ENCODE results near the gene LSAMP. TPM values are rescaled to one million over a fixed set of nuclear protein-coding genes. Genes with fewer than 3 reads are reported as not detected.

The LSAMP gene
- total and polyA plus RNA-seq, 2 experiments from 2014 or later = 2.0 to 2.9 TPM

DNA sequence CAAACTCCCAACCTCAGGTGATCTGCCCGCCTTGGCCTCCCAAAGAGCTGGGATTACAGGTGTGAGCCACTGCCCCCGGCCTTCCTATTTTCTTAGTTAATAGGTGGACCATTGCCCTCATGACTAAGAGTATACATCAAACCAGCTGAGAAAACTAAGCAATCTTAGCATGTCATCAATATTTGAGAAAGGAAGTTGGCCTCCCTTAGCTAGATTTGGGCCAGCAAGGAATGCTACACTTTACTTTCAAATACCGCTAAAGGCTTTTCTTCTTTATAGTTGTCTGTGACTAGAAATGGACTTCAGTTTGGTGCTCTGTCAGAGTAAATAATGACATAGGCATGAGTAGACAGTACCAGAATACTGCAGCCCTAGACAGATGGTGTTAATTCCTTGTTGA, 622.7 kb downstream of the LSAMP start (continued):
- no peak for TF ChIP-seq ZNF331 (CRISPR knock-in tag; IDR thresholded peaks at IDR 0.05; ENCODE audit: low read depth)

DNA sequence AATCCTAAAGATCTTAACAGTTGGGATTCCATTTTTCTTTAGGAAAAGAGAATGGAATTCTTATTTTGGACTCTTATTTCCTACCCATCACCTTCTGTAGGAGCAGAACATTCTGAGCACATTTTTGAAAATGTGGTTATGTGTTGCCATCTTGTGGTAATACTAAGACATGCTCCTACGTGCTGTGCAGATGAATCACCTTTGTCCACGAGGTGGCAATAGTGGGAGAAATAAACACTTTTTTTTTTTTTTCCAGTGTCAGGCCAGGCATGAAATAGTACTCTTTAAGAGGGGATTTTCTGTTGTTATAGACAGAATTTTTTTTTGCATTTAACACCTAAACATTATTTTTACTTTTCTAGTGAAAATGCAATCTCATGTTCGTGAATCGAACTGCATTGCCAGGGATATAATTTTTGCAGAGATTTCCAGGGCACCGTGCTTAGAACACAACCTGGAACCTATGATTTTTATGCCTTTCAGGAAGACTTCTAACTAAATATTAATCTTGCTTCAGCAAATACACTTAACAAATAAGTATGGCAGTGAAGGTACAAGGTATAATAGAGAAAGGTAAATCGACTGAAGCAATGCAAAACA, 625.4 kb downstream of the LSAMP start:
- ATAC-seq = peak; percentile 90
- Mint-ChIP-seq H3K36me3 (ENCODE audit: low read depth) (no peaks in the 10 kb centered on the region), H3K4me3 (no peak overlapping the region), H3K9me3 (no peaks in the 10 kb centered on the region), H3K27me3 (ENCODE audit: insufficient read depth, low read depth, poor library complexity) (peaks cover 6% of the 10 kb centered on the region), H3K27ac (no peak overlapping the region), H3K4me1 (peaks cover under 1% of the 10 kb centered on the region; the same call in 1 of the 3 replicates)
- H3K36me3 ChIP-seq (ENCODE audit: insufficient read depth) = no peaks in the 10 kb centered on the region
- H3K79me2 ChIP-seq (replicated peaks; ENCODE audit: insufficient read depth) = no peaks in the 10 kb centered on the region
- H4K20me1 ChIP-seq (replicated peaks; ENCODE audit: insufficient read depth) = no peaks in the 10 kb centered on the region
- no peaks in the 10 kb centered on the region for H3K4me1 ChIP-seq (ENCODE audit: insufficient read depth)
- no peak overlapping the region for H3K4me2 ChIP-seq
- TF ChIP-seq CTCF (conservative IDR thresholded peaks at IDR 0.05; ENCODE audit: low read depth in 2 of 2) = peak; percentile 100
- no peak for TF ChIP-seq ZNF462 (CRISPR knock-in tag; IDR thresholded peaks at IDR 0.05)
- TF ChIP-seq ZNF331 (CRISPR knock-in tag; IDR thresholded peaks at IDR 0.05; ENCODE audit: low read depth) = no peak
- no peak for TF ChIP-seq EZH2 (IDR thresholded peaks at IDR 0.05; ENCODE audit: low read depth, unreplicated experiment)
- no peak for TF ChIP-seq REST (IDR thresholded peaks at IDR 0.05; ENCODE audit: unreplicated experiment)
- no peak for TF ChIP-seq POLR2AphosphoS5 (IDR thresholded peaks at IDR 0.05; ENCODE audit: low read depth)
- H3K27me3 ChIP-seq (ENCODE audit: insufficient read depth) = no peaks in the 10 kb centered on the region
- DNase-seq (ENCODE audit: low spot score) = peak; percentile 89
- H2AFZ ChIP-seq = no peak overlapping the region
- H3K9me2 ChIP-seq (ENCODE audit: insufficient read depth) = no peaks in the 10 kb centered on the region
- no peak overlapping the region for H3K4me3 ChIP-seq
- H3F3A ChIP-seq (replicated peaks; ENCODE audit: low read depth) = no peaks in the 10 kb centered on the region
- no peak overlapping the region for H3K27ac ChIP-seq (ENCODE audit: low read depth)
